ENCODE measurements around the gene SLC38A8.

Gene SLC38A8

GRCh38 chr16:83995754-83996153 lies 46.8 kb downstream of the SLC38A8 start:
- peaks cover 64% of the 10 kb centered on the region for H3K27me3 Mint-ChIP-seq
- no peaks in the 10 kb centered on the region for H3K36me3 Mint-ChIP-seq (ENCODE audit: low read depth)
- H3K9me3 Mint-ChIP-seq, result no peaks in the 10 kb centered on the region
- DNase-seq, result no peak
- no peak overlapping the region for H3K4me3 Mint-ChIP-seq
- H3K4me1 Mint-ChIP-seq (ENCODE audit: low read depth), result no peaks in the 10 kb centered on the region
- H3K27ac Mint-ChIP-seq, result no peak overlapping the region

GRCh38 chr16:83994703-83995102 lies 47.9 kb downstream of the SLC38A8 start:
- Mint-ChIP-seq H3K27ac (no peak overlapping the region), H3K36me3 (ENCODE audit: low read depth) (no peaks in the 10 kb centered on the region), H3K27me3 (peaks cover 72% of the 10 kb centered on the region), H3K9me3 (no peaks in the 10 kb centered on the region), H3K4me1 (ENCODE audit: low read depth) (no peaks in the 10 kb centered on the region), H3K4me3 (no peak overlapping the region)
- no peak for DNase-seq

GRCh38 chr16:83994087-83994486 lies 48.5 kb downstream of the SLC38A8 start:
- H3K27me3 Mint-ChIP-seq, result peaks cover 75% of the 10 kb centered on the region
- no peaks in the 10 kb centered on the region for H3K9me3 Mint-ChIP-seq
- no peaks in the 10 kb centered on the region for H3K4me1 Mint-ChIP-seq (ENCODE audit: low read depth)
- no peak overlapping the region for H3K4me3 Mint-ChIP-seq
- H3K27ac Mint-ChIP-seq, result no peak overlapping the region
- no peaks in the 10 kb centered on the region for H3K36me3 Mint-ChIP-seq (ENCODE audit: low read depth)
- no peak for DNase-seq

- DNase-seq, result no peak
- Mint-ChIP-seq H3K27me3 (peaks cover 73% of the 10 kb centered on the region), H3K27ac (no peak overlapping the region), H3K36me3 (ENCODE audit: low read depth) (no peaks in the 10 kb centered on the region), H3K9me3 (no peaks in the 10 kb centered on the region), H3K4me3 (no peak overlapping the region), H3K4me1 (ENCODE audit: low read depth) (no peaks in the 10 kb centered on the region)
Measured at GRCh38 chr16:83992624-83993023, 50.0 kb downstream of the SLC38A8 start.

- Mint-ChIP-seq H3K4me3 (no peak overlapping the region), H3K9me3 (no peaks in the 10 kb centered on the region), H3K27me3 (peaks cover 60% of the 10 kb centered on the region)
Measured at GRCh38 chr16:83990492-83990891, 52.1 kb downstream of the SLC38A8 start.

GRCh38 chr16:83989300-83989699 lies 53.3 kb downstream of the SLC38A8 start:
- Mint-ChIP-seq H3K27me3 (peaks cover 49% of the 10 kb centered on the region), H3K9me3 (no peaks in the 10 kb centered on the region), H3K36me3 (ENCODE audit: low read depth) (no peaks in the 10 kb centered on the region)

More at GRCh38 chr16:83990492-83990891, 52.1 kb downstream of the SLC38A8 start:
- Mint-ChIP-seq H3K36me3 (ENCODE audit: low read depth) (no peaks in the 10 kb centered on the region), H3K4me1 (ENCODE audit: low read depth) (no peaks in the 10 kb centered on the region), H3K27ac (no peak overlapping the region)
- DNase-seq, result no peak

GRCh38 chr16:83983491-83983890 lies 59.1 kb downstream of the SLC38A8 start:
- Mint-ChIP-seq H3K9me3 (peaks cover 6% of the 10 kb centered on the region), H3K36me3 (ENCODE audit: low read depth) (no peaks in the 10 kb centered on the region), H3K4me3 (no peak overlapping the region), H3K27ac (no peak overlapping the region), H3K4me1 (ENCODE audit: low read depth) (no peaks in the 10 kb centered on the region), H3K27me3 (peaks cover 1% of the 10 kb centered on the region)
- no peak for DNase-seq

More at GRCh38 chr16:83989300-83989699, 53.3 kb downstream of the SLC38A8 start:
- Mint-ChIP-seq H3K4me1 (ENCODE audit: low read depth) (no peaks in the 10 kb centered on the region), H3K27ac (no peak overlapping the region), H3K4me3 (no peak overlapping the region)
- DNase-seq, result no peak

DNA sequence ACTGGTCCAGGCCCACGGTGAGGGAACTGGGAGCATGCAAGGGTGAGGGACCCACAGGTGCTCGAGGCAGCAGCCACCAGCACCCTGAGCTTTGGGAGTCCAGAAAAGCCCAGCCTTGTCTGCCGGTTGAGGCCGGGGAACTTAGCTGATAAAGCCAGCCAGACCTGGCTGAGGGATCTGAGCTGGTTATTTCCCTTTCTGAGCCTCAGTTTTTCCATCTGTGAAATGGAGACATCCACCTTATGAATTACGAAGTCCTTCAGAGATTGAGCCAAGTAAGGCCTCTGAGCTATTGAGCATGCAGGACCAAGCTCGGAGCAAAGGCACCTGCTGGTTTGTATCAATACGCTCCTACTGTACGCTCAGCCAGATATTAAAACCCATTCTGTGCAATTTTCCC lies 60.8 kb downstream of the SLC38A8 start:
- peaks cover 12% of the 10 kb centered on the region for H3K9me3 Mint-ChIP-seq
- no peak overlapping the region for H3K27ac Mint-ChIP-seq

DNA sequence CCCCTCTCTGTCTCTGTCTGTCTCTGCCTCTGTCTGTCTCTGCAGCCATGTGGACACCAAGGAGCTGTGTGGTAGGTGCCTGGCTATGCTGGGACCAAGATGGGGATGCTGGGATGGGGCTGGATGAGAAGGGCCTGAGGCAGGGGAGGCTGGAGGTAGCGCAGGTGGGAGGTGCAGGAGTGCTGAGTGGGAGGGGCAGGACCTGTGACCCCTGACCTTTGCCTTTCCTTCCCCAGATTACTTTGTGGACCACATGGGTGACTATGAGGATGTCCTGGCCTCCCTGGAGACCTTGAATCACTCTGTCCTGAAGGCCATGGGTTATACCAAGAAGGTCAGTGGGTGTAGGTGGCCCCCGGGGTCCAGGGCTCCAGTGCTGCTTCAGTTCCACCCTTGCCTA lies 61.8 kb downstream of the SLC38A8 start:
- no peak for DNase-seq
- Mint-ChIP-seq H3K9me3 (peaks cover 12% of the 10 kb centered on the region), H3K36me3 (ENCODE audit: low read depth) (no peaks in the 10 kb centered on the region), H3K27ac (no peak overlapping the region), H3K4me1 (ENCODE audit: low read depth) (no peaks in the 10 kb centered on the region), H3K4me3 (no peak overlapping the region), H3K27me3 (peaks cover 4% of the 10 kb centered on the region)

More for the DNA sequence above, 60.8 kb downstream of the SLC38A8 start:
- H3K27me3 Mint-ChIP-seq, result no peaks in the 10 kb centered on the region
- no peak for DNase-seq
- H3K36me3 Mint-ChIP-seq (ENCODE audit: low read depth), result no peaks in the 10 kb centered on the region
- no peak overlapping the region for H3K4me3 Mint-ChIP-seq
- H3K4me1 Mint-ChIP-seq (ENCODE audit: low read depth), result no peaks in the 10 kb centered on the region

DNA sequence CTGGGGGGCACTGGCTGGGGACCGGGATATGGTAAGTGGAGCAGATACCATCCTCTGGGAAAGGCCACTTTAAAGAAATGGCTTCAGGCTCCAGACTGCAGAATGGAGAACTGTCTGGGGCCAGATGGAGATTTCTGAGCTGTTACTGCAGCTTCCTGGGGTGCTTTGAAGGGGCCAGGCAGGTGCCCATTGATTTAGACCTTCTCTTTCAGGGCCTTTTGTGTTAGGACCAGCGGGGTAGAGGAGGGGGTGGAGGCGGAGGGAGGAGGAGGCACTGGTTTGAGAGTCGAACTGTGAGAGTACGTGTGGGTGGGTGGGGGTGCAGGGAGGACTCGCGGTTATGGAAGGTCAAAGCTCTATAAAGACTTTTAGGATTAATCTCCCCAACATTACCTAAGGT lies 63.2 kb downstream of the SLC38A8 start:
- Mint-ChIP-seq H3K27ac (no peak overlapping the region), H3K9me3 (peaks cover 12% of the 10 kb centered on the region)

DNA sequence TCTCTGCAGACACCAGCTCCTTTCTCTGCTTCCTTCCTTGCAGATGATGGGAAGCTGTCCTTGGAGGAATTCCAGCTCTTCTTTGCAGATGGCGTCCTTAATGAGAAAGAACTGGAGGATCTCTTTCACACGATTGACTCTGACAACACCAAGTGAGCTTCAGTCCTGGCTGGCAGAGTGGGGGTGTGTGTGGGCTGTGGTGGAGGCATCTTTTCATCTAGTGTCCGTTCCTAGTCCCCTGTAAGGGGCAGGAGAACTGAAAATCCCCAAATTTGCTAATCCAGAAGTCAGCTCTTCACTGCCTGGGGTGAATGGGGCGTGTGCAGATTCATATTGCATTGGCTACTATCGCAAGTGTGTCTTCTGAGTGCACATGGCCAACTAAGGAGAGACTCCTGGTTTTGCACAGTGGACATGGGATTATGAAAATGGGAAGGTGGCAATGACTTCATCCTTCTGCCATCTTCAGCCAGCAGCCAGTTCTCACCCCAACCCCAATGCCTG lies 64.1 kb downstream of the SLC38A8 start:
- Mint-ChIP-seq H3K4me3 (no peak overlapping the region), H3K27ac (no peak overlapping the region), H3K4me1 (ENCODE audit: low read depth) (no peaks in the 10 kb centered on the region), H3K36me3 (ENCODE audit: low read depth) (no peaks in the 10 kb centered on the region), H3K27me3 (peaks cover 4% of the 10 kb centered on the region), H3K9me3 (peaks cover 12% of the 10 kb centered on the region)
- DNase-seq, result no peak

More for the DNA sequence above, 63.2 kb downstream of the SLC38A8 start:
- Mint-ChIP-seq H3K4me3 (no peak overlapping the region), H3K4me1 (ENCODE audit: low read depth) (no peaks in the 10 kb centered on the region), H3K27me3 (peaks cover 4% of the 10 kb centered on the region), H3K36me3 (ENCODE audit: low read depth) (no peaks in the 10 kb centered on the region)
- no peak for DNase-seq

- H3K27ac Mint-ChIP-seq, result no peak overlapping the region
- H3K4me3 Mint-ChIP-seq, result no peak overlapping the region
- H3K36me3 Mint-ChIP-seq (ENCODE audit: low read depth), result no peaks in the 10 kb centered on the region
- peaks cover 4% of the 10 kb centered on the region for H3K27me3 Mint-ChIP-seq
- H3K4me1 Mint-ChIP-seq (ENCODE audit: low read depth), result no peaks in the 10 kb centered on the region
- H3K9me3 Mint-ChIP-seq, result peaks cover 12% of the 10 kb centered on the region
- DNase-seq, result no peak
Measured at GRCh38 chr16:83977056-83977815, 65.4 kb downstream of the SLC38A8 start.

- peaks cover 12% of the 10 kb centered on the region for H3K9me3 Mint-ChIP-seq
- no peak overlapping the region for H3K27ac Mint-ChIP-seq
- no peaks in the 10 kb centered on the region for H3K36me3 Mint-ChIP-seq (ENCODE audit: low read depth)
- no peak for DNase-seq
- H3K27me3 Mint-ChIP-seq, result peaks cover 16% of the 10 kb centered on the region
- no peaks in the 10 kb centered on the region for H3K4me1 Mint-ChIP-seq (ENCODE audit: low read depth)
- no peak overlapping the region for H3K4me3 Mint-ChIP-seq
Measured at GRCh38 chr16:83975590-83976260, 66.9 kb downstream of the SLC38A8 start.

DNA sequence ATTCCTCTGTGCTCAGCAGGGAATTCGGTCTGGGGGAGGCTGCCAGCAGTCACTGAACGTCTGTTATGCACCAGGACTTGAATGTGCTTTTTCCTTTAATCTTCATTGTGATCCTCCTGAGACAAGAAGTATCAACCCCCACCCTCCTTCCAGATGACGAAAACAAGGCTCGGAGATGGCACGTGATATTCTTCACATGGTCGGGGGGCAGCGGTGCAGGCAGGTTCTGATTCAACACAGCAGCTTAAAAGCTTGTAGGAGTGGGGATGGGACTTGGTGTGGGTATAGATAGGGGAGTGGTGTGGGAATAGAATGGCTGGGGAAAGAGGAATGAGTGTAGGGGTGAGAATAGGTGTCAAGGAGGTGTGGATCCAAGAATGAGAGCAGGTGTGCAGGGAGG lies 68.1 kb downstream of the SLC38A8 start:
- Mint-ChIP-seq H3K9me3 (peaks cover 12% of the 10 kb centered on the region), H3K4me1 (ENCODE audit: low read depth) (no peaks in the 10 kb centered on the region), H3K27me3 (peaks cover 28% of the 10 kb centered on the region), H3K36me3 (ENCODE audit: low read depth) (no peaks in the 10 kb centered on the region), H3K4me3 (no peak overlapping the region), H3K27ac (no peak overlapping the region)
- no peak for DNase-seq

All from activated T-cell treated with anti-CD3 and anti-CD28 coated beads, Interleukin-2, amount 50 U/mL, for 24 hours (primary cell).